Testis (tissue), 2 donors: ENCODE data around the gene NYAP2.

ENCODE experiments used
- CTCF ChIP-seq, 3 experiments: fragments of 450-650 bp in 2 of 3; fragments of 200-600 bp in 1 of 3; sonication (generic) in 1 of 3; IDR thresholded peaks; one replicate each; pipeline ENCODE4 v1.5.1; 2016 to 2019; ENCODE audit warnings: antibody characterized with exemption in 3 of 3, mild to moderate bottlenecking in 2 of 3, moderate library complexity in 1 of 3
- POLR2A ChIP-seq: fragments of 450-650 bp; IDR thresholded peaks from one replicate; pipeline ENCODE4 v1.6.1; 2017; ENCODE audit warnings: antibody characterized with exemption, mild to moderate bottlenecking, moderate library complexity

GRCh38 chr2:225582355-225583116, 183.0 kb downstream of the NYAP2 start:
- TF ChIP-seq CTCF (IDR thresholded peaks at IDR 0.05): no peak
- TF ChIP-seq POLR2A: no peak
